GM18861 (cell line): ENCODE measurements around the gene SOWAHA.

Experiments
- ATAC-seq: cut with Tn5 transposase; IDR thresholded peaks from one replicate; pipeline ENCODE4 v1.9.1; 2021; ENCODE audit not compliant: unreplicated experiment

The SOWAHA gene

DNA sequence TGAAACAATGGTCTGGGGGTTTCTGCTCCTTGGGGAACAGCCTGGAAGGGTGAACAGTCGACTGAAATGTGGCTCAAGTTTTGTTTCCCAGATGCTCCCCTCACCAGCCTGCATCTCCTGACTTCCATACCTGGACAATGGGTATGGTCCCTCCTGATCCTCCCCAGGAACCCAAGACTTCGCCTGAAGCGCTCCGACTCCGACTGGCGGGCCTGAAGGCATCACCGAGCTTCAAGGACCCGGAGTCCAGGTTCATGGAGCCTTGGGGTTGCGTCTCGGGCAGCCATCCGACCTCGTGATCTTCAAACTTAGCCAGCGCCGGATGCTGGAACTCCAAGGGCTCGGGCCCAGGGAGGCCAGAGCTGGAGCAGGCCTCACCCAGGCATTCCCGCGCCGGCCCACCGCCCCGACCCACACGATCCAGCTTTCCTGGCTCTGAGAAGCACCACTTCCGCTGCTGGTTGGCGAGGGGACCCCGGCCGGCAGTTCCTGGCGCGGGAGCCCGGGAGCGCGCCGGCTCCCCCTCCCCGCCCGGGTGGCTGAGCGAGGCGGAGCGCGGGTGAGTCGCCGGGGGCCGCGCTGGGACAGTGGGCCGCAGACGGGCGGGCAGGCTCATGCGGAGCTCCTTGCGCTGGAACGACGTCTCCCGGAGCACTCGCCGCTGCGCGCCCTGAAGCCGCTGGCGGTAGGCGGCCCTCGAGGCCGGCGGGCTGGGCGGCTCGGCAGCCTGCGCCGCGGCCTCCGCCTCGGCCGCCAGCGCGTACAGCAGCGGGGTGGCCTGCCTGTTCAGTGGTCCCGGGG is 12.1 kb downstream of the SOWAHA start:
- no peak for ATAC-seq

GRCh38 chr5:132825834-132826391 is 12.8 kb downstream of the SOWAHA start:
- no peak for ATAC-seq

DNA sequence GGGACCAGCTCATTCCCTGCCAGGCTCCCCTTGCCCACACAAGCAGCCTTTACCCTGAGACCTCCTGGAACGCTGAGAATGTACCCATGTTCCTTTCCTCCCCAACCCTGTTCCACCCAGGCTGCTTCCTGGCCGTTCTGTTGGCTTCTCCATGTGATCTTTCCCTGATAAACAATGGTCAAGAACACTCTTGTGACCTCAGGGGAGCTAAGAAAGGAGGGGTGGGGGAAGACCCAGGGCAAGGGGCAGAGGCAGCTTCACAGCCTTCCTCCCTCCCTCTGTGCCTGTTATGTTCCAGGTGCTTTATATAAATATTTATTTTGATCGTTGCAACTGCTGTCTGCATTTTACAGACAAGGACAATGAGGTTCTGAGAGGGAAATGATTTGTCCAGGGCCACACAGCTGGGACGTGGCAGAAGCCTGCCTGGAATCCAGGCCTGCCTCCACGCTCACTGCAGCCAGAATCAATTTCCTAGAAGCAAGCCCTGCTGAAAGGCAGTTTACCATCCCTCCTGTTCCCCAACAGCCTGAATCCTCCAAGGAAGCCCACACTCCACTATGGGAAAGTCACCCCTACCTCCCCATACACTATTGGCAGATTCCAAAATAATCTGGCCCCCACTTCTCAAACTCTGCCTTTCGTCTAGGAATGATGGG is 13.5 kb downstream of the SOWAHA start:
- ATAC-seq: no peak

- ATAC-seq: no peak
These were observed 15.0 kb downstream of the SOWAHA start for GRCh38 chr5:132827943-132828673.

GRCh38 chr5:132828846-132829494 is 15.9 kb downstream of the SOWAHA start:
- ATAC-seq: no peak

DNA sequence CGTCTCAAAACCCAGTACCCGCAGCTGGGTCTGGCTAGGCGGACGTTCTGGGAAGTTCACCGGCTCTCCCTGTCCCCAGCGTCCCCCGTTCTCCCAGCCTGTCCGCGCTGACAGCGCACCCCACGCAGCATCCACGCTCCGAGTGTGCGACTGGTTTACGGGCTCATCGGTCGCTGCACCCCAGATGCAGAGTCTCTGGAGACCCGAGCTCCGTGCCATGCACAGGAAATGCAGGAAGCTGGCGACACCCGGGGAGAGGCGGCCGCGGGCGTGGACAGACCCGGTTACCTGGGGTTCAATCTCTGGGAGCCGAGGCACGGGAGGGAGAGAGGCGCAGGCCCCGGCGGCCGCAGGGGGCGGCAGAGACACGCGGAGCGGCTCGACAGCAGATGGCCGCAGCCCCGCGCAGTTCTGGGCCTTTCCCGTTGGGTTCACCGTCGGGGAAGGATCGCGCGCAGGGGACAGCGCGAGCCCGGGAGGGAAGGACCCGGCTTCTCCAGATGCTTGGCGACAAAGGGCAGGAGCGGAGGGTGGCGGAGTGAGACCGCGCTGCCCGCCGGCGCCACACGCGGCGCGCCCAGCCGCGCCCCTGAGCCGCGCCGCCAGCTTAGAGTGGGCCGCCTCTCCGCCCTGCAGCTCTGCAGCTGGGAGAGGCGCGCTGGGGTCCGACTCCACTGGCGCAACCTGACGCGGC is 16.8 kb downstream of the SOWAHA start:
- peak; percentile 64 for ATAC-seq

GRCh38 chr5:132830436-132831094 is 17.5 kb downstream of the SOWAHA start, which contains the start of gene SHROOM1:
SHROOM1 (minus strand) TSS chr5:132830647; CDS start chr5:132826140, 4,507 bp downstream.
- ATAC-seq: peak; percentile 62

- ATAC-seq: no peak
These were observed 18.2 kb downstream of the SOWAHA start for GRCh38 chr5:132831095-132831860.

DNA sequence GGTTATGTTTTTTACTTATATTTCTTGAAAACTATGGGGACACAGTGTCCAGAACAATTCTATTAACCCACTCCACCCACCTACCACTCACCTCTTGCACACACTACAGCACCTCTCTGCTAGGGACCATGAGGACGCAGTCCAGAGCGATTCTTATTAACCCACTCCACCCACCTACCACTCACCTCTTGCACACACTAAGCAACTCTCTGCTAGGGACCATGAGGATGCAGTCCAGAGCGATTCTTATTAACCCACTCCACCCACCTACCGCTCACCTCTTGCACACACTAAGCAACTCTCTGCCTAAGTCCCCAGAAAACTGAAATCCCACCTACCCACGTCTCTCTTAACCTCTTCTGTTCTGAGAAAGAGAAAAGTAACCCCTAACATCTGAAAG is 19.5 kb downstream of the SOWAHA start:
- ATAC-seq: no peak

GRCh38 chr5:132834057-132834456 is 21.0 kb downstream of the SOWAHA start:
- ATAC-seq: no peak

DNA sequence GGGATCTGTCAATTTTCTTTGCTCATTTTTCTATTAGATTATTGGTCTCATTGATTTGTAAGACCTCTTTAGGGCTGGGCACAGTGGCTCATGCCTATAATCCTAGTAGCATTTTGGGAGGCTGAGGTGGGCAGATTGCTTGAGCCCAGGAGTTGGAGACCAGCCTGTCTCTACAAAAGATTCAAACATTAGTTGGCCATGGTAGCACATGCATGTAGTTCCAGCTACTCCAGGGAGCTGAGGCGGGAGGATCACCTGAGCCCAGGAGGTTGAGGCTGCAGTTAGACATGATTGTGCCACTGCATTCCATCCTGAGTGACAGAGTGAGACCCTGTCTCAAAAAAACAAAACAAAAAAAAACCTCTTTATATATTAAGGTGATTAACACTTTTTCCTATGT is 23.8 kb downstream of the SOWAHA start:
- ATAC-seq: no peak

- ATAC-seq: no peak
These were observed 24.8 kb downstream of the SOWAHA start for GRCh38 chr5:132837868-132838267.

- ATAC-seq: no peak
These were observed 25.6 kb downstream of the SOWAHA start for GRCh38 chr5:132838516-132839282.

DNA sequence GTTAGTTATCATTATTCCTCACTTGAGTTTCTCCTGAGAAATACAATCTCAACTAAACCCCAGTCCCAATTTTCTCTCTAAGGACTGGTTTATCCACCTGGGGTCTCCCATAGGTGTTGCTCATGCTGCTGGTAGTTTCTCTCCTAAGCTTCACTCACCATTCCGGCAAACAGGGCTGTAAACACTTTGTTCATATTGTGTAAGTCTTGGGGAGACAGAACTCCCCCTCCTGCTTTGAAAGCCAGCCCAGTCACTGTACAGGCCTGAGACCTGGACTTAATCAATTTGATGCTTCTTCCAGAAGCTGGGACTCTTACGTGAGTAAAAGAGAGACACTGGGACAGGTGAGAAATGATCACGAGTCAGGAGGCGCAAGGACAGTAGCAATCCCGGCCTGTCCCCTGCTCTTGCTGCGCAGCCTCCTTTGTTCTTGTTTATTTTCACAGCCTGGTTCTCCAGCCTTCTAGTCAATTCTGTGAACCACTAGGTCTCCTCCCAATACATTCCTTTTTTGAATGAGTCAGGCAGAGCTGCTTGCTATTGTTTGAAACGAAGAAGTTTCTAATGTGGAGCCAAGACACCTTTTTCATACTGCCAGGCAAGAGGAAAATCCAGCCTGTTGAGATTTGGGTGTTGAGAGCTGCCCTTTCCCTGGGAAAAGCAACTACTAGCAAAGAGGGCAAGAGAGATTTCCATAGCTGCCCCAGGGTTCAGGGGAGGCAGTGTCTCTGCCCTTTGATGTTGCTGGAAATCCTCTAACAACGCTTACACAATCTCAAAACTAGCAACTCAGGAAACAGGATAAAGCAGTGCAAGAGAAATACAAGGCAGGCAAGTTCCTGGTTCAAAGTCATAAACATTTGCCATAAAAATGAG is 26.6 kb downstream of the SOWAHA start:
- no peak for ATAC-seq

DNA sequence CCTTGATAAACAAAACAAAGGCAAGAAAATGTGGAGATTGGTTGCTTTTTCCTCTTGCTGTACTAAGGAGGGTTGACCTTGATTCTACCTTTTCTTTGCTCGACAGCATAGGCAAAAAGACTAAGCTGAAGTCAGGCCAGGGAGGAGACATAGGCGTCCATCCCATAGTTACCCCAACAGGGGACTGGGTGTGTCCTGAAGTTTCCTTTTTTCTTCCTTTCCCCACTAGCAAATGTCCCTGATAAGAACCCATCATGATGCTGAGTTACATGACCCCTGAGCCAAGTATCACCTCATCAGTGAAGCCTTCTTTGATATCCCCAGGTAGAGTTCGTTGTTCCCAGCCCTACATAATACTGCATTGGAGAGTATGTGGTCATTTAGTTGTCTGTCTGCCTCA is 27.2 kb downstream of the SOWAHA start:
- no peak for ATAC-seq

DNA sequence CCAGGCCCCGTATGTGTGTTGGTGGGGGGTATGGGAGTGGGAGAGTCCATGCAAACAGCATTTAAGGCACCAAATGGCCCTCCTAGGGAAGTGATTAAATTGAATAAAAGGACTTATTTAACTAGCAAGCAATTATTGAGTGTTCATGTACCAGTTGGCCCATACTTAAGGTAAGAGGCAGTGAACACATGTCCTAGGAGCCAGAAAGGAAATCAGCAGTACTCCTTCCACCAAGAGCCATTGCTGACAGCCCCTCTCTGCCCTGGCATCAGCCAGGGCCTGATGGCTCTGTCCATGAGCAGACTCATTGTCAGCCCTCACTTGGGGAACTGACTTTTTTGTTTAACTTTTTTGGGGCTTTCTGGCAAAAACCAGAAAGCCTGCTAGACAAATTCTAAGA is 27.8 kb downstream of the SOWAHA start:
- ATAC-seq: no peak

- no peak for ATAC-seq
These were observed 28.2 kb downstream of the SOWAHA start for GRCh38 chr5:132841305-132841704.
